ENCODE measurements around the gene DBP.

DNA sequence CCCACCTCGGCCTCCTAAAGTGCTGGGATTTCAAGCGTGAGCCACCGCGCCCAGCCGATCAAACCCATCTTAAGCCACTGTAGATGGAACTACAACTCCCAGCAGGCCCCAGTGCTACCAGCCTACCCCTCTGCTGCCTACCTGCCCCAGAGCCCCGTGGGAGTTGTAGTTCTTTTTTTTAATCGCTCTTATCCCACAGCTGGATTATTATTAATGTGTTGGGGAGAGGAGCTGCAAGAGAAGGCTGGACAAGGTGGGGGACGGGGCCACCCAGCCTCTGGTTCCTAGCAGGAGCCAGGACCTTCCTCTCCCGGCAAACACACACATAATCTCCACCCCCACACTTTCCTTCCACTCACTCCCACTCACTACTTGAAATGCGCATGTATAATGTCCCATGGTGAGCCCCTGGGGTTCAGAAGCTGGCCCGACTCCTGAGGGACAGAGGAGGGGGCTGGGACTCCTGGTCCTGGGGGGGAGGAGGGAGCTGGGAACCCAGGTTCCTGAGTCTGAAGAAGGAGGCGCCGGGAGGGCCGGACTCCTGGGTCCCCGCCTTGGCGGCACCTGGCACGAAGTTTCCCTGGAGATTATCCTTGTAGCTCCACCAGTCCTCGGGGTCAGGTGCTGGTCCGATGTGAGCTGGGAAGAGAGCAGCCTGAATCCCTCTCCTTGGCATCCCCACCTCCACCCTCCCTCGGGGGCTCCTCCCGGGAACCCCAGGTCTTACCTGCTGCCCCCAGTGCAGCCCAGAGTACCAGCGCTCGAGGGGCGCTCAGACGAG is 7.8 kb upstream of the DBP start:
- TF ChIP-seq, protein P1, sequence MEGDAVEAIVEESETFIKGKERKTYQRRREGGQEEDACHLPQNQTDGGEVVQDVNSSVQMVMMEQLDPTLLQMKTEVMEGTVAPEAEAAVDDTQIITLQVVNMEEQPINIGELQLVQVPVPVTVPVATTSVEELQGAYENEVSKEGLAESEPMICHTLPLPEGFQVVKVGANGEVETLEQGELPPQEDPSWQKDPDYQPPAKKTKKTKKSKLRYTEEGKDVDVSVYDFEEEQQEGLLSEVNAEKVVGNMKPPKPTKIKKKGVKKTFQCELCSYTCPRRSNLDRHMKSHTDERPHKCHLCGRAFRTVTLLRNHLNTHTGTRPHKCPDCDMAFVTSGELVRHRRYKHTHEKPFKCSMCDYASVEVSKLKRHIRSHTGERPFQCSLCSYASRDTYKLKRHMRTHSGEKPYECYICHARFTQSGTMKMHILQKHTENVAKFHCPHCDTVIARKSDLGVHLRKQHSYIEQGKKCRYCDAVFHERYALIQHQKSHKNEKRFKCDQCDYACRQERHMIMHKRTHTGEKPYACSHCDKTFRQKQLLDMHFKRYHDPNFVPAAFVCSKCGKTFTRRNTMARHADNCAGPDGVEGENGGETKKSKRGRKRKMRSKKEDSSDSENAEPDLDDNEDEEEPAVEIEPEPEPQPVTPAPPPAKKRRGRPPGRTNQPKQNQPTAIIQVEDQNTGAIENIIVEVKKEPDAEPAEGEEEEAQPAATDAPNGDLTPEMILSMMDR (IDR thresholded peaks at IDR 0.05) = no peak
- TF ChIP-seq POLR2A (IDR thresholded peaks at IDR 0.05) = no peak
